ENCODE data around the gene CFAP299.

DNA sequence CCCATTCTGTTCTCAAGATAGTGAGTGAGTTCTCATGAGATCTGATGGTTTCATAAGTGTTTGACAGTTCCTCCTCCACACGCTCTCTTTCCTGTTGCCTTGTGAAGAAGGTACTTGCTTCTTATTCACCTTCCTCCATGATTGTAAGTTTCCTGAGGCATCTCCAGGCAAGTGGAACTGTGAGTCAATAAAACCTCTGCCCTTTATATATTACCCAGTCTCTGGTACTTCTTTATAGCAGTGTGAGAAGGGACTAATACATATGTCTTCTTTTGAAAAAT lies 58.4 kb downstream of the CFAP299 start:
- TF ChIP-seq EZH2 (IDR thresholded peaks at IDR 0.05; ENCODE audit: borderline replicate concordance, insufficient read depth, low read depth, low read length, poor library complexity, severe bottlenecking), result no peak
- TF ChIP-seq, protein P1, sequence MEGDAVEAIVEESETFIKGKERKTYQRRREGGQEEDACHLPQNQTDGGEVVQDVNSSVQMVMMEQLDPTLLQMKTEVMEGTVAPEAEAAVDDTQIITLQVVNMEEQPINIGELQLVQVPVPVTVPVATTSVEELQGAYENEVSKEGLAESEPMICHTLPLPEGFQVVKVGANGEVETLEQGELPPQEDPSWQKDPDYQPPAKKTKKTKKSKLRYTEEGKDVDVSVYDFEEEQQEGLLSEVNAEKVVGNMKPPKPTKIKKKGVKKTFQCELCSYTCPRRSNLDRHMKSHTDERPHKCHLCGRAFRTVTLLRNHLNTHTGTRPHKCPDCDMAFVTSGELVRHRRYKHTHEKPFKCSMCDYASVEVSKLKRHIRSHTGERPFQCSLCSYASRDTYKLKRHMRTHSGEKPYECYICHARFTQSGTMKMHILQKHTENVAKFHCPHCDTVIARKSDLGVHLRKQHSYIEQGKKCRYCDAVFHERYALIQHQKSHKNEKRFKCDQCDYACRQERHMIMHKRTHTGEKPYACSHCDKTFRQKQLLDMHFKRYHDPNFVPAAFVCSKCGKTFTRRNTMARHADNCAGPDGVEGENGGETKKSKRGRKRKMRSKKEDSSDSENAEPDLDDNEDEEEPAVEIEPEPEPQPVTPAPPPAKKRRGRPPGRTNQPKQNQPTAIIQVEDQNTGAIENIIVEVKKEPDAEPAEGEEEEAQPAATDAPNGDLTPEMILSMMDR (IDR thresholded peaks at IDR 0.05), result no peak
